GM19452 (cell line): ENCODE measurements around the gene SLC5A10.

Source experiments
- ATAC-seq: cut with Tn5 transposase; IDR thresholded peaks from one replicate; pipeline ENCODE4 v1.9.1; 2021; ENCODE audit not compliant: unreplicated experiment

Gene SLC5A10

GRCh38 chr17:18963126-18964017, 11.4 kb downstream of the SLC5A10 start:
- no peak for ATAC-seq

GRCh38 chr17:18964018-18964351, 12.0 kb downstream of the SLC5A10 start:
- no peak for ATAC-seq

- ATAC-seq, result no peak
Observed at GRCh38 chr17:18964550-18964949, 12.6 kb downstream of the SLC5A10 start.

GRCh38 chr17:18965530-18966236, 13.7 kb downstream of the SLC5A10 start:
- ATAC-seq, result no peak

GRCh38 chr17:18966831-18967624, 15.1 kb downstream of the SLC5A10 start:
- ATAC-seq, result no peak

- ATAC-seq, result no peak
Observed at GRCh38 chr17:18967916-18968315, 16.0 kb downstream of the SLC5A10 start.

GRCh38 chr17:18968345-18968744, 16.4 kb downstream of the SLC5A10 start:
- ATAC-seq, result no peak

GRCh38 chr17:18968945-18969887, 17.3 kb downstream of the SLC5A10 start:
- no peak for ATAC-seq

- no peak for ATAC-seq
Observed at GRCh38 chr17:18970582-18971480, 18.9 kb downstream of the SLC5A10 start.

- ATAC-seq, result no peak
Observed at GRCh38 chr17:18971801-18972200, 19.8 kb downstream of the SLC5A10 start.

- ATAC-seq, result no peak
Observed at GRCh38 chr17:18974407-18975149, 22.6 kb downstream of the SLC5A10 start.

- ATAC-seq, result no peak
Observed at GRCh38 chr17:18975597-18975996, 23.6 kb downstream of the SLC5A10 start.

GRCh38 chr17:18976201-18976600, 24.2 kb downstream of the SLC5A10 start:
- no peak for ATAC-seq

- no peak for ATAC-seq
Observed at GRCh38 chr17:18977021-18977420, 25.1 kb downstream of the SLC5A10 start.

GRCh38 chr17:18977646-18978045, 25.7 kb downstream of the SLC5A10 start:
- ATAC-seq, result no peak

GRCh38 chr17:18978050-18978449, 26.1 kb downstream of the SLC5A10 start:
- no peak for ATAC-seq

- no peak for ATAC-seq
Observed at GRCh38 chr17:18978655-18979054, 26.7 kb downstream of the SLC5A10 start.

GRCh38 chr17:18980682-18981334, 28.8 kb downstream of the SLC5A10 start:
- ATAC-seq, result no peak
